Activated CD4-positive, alpha-beta memory T cell treated with anti-CD3 and anti-CD28 coated beads for 36 hours (primary cell): Measurements from ENCODE around the gene MRPL52. TPM values are rescaled to one million over a fixed set of nuclear protein-coding genes. Genes with fewer than 3 reads are reported as not detected.
"Not testable (repeated sequence)": the region's sequence is repeated elsewhere in the genome, so short reads cannot be mapped to it uniquely, and the experiment has no call there.

Experiments used
- CTCF ChIA-PET: fragments of 350-600 bp; sonication (Branson Sonifier 250); formaldehyde crosslinking; loops from one replicate; lab custom pipeline; 2021; ENCODE audit warnings: antibody characterized with exemption, inconsistent platforms; lab: Charles Lee
- POLR2A ChIA-PET: fragments of 350-600 bp; sonication (Branson Sonifier 250); formaldehyde crosslinking; loops from one replicate; lab custom pipeline; 2021; ENCODE audit warnings: antibody characterized with exemption; lab: Charles Lee
- DNase-seq: peaks from one replicate; pipeline ENCODE4 v3.0.0-alpha.2; 2020
- H3K27ac Mint-ChIP-seq: one replicate; pipeline ENCODE4 v1.8.0; 2021; ENCODE audit warnings: mixed read lengths
- H3K27me3 Mint-ChIP-seq: one replicate; pipeline ENCODE4 v1.8.0; 2021; ENCODE audit warnings: mixed read lengths
- H3K36me3 Mint-ChIP-seq: one replicate; pipeline ENCODE4 v1.8.0; 2021; ENCODE audit warnings: mixed read lengths
- H3K4me1 Mint-ChIP-seq: one replicate; pipeline ENCODE4 v1.8.0; 2021; ENCODE audit warnings: low read depth, mixed read lengths
- H3K4me3 Mint-ChIP-seq: one replicate; pipeline ENCODE4 v1.8.0; 2021; ENCODE audit warnings: mild to moderate bottlenecking, mixed read lengths
- H3K9me3 Mint-ChIP-seq: one replicate; pipeline ENCODE4 v1.8.0; 2021; ENCODE audit warnings: mixed read lengths
- intact Hi-C: fragments of 100-400 bp; cut with micrococcal nuclease; formaldehyde crosslinking; loops from one replicate; pipeline ENCODE4 v1.15.1; 2023
- total RNA-seq, 2 experiments: library from RNA; stranded (reverse); gene quantifications; one replicate each; pipeline ENCODE4 v1.2.3, GENCODE V29; 2021

The MRPL52 gene
- total RNA-seq, result 100 to 1,000 TPM; 152 to 156 TPM

DNA sequence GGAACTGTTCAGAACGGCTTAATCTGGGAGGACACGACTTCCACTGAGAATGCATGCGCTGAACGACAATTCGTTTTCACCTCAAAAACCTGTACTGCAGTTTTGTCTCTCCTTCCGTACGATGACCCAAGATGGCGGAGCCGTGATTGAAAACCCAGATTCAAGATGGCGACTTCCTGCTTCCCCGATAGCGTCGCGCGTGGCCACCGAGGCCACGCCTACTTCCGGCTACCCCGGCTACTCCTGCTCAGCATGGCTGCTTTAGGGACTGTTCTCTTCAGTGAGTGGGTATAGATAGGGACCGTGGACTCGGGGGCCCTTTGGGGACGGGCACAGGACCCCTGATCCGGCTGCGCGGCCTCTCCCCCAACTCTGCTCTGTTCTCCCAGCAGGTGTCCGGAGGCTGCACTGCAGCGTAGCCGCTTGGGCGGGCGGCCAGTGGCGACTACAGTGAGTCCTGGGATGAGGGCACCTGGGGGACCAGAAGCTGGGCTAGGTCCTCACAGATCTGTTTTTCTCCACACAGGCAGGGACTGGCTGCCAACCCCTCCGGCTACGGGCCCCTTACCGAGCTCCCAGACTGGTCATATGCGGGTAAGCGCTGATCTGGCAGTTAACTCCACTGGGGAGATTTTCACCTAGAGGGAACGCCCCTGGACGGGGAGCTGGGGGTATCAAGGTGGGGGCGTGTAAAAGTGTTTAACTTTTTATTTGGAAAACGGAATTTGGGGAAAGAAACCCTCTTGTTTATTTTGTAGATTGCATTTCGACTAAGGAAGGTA is at the start of gene MRPL52:
Gene MRPL52, plus strand, starts transcription at position 227 of the 782 bp plus-strand sequence. Its CDS starts 26 bp downstream, at position 253.
- Mint-ChIP-seq H3K4me3 (peak within 1 kb of the TSS; percentile 95), H3K9me3 (no peaks in the 10 kb centered on the region), H3K27ac (peak within 1 kb of the TSS; percentile 95), H3K36me3 (peaks cover 26% of the 10 kb centered on the region), H3K27me3 (peaks cover 2% of the 10 kb centered on the region), H3K4me1 (peaks cover 26% of the 10 kb centered on the region)
- ChIA-PET POLR2A (interaction anchor here (0.7 to 2.5 kb wide), 11 partner anchors 9 to 272 kb away, joined by 3 to 15 read pairs (median 3); partner anchors contain the start of genes DAD1, LRP10, OXA1L and PRMT5), CTCF (interaction anchor here (0.5 to 14.0 kb wide), 14 partner anchors 9 to 916 kb away, joined by 3 to 228 read pairs (median 4); partner anchors contain the start of genes AJUBA, LRP10 and OXA1L)
- peak; percentile 94 for DNase-seq
- intact Hi-C loops, result loop anchor here (1.0 to 2.0 kb wide), 3 partner anchors 41 to 273 kb away; partner anchors contain the start of genes LRP10 and OXA1L

DNA sequence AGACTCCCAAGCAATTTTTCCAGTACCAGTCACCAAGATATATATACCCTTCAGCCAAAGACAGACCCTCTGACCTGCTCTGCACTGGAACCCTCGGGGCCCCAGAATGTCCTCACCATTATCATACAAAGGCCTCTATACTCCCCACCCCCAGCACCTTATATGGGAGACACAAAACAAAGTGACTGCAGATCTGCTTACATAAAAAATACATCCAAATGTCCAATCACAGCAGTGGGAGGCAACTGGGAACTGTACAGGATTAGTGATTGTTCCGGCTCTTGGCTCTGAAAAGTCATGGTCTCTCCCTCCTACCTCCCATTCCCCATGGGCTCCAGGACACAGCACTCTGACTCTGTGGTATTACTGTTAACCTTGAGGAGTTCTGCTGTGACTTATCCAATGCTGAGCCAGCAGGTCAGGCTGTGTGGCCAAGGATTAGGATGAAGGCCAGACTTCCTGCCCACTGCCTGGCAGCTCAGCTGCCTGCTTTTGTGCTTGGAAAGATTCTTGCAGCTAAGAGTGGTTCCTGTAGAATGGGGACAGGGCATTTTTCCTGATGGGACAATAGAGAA is 49.5 kb upstream of the MRPL52 start:
- intact Hi-C loops, result no loop called here
- Mint-ChIP-seq H3K4me1 (no peaks in the 10 kb centered on the region), H3K36me3 (no peaks in the 10 kb centered on the region), H3K27ac (no peak overlapping the region), H3K4me3 (no peak overlapping the region), H3K9me3 (no peaks in the 10 kb centered on the region), H3K27me3 (no peaks in the 10 kb centered on the region)
- DNase-seq, result no peak
- ChIA-PET CTCF (interaction anchor here (0.6 kb wide), 1 partner anchor 669 kb away, joined by 3 read pairs; no protein-coding TSS in a partner anchor), POLR2A (no interaction called here)

DNA sequence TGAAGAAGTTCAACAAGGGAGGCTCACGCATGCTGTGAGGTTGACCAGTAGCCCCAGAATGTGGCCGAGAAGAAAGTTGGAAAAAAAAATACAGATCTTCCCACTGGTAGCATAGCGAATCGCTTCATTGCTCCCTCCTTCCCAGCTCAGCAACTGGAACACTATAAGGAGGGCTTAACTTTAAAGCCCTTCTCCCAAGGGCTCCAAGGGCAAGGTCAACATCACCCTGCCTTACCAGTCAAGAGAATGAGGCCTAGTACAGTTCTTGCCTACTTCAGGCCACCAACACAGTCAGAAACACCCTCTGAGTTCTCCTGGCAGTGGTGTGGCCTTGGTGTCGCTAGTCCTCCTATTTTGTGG is 48.8 kb upstream of the MRPL52 start:
- ChIA-PET POLR2A (no interaction called here), CTCF (interaction anchor here (0.6 kb wide), 1 partner anchor 670 kb away, joined by 3 read pairs; no protein-coding TSS in a partner anchor)
- Mint-ChIP-seq H3K36me3 (no peaks in the 10 kb centered on the region), H3K27me3 (no peaks in the 10 kb centered on the region), H3K9me3 (no peaks in the 10 kb centered on the region), H3K4me1 (no peaks in the 10 kb centered on the region), H3K27ac (no peak overlapping the region), H3K4me3 (no peak overlapping the region)
- intact Hi-C loops, result no loop called here
- DNase-seq, result no peak

DNA sequence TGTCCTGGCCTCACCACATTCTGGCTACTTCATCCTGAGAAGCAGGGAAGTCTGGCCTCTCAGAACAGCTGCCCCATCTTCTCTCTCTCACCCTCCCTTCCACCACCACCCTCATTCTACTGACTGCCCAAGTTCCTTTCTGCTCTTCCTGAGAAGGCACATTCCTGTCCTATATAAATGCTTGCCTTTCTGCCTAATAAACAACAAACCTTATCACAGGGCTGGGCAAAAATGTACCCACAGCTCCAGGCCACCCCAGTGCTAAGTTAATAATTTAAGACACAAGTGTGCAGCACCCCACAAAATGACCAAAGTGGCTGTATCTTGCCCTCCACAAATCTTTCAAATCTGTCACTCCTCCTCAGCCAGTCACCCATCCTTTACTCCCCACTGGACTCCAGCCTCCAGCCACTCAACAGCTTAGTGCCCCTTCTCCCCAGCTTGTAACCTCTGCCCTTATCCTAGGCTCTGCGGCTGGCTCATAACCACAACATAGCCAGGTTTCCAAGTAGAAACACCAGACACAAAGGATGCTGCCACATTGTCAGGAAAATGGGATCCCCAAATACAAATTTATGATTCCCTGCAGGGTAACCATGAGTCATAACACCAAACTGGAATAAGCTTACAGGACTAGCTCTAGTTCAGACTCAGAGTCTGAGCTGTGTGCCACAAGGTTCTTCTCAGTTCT is 48.2 kb upstream of the MRPL52 start:
- Mint-ChIP-seq H3K4me1 (no peaks in the 10 kb centered on the region), H3K4me3 (no peak overlapping the region), H3K27me3 (no peaks in the 10 kb centered on the region), H3K27ac (no peak overlapping the region), H3K9me3 (no peaks in the 10 kb centered on the region), H3K36me3 (no peaks in the 10 kb centered on the region)
- CTCF ChIA-PET, result interaction anchor here (1.0 kb wide), 1 partner anchor 211 kb away, joined by 3 read pairs; no protein-coding TSS in a partner anchor
- intact Hi-C loops, result no loop called here
- DNase-seq, result no peak
- POLR2A ChIA-PET, result no interaction called here

DNA sequence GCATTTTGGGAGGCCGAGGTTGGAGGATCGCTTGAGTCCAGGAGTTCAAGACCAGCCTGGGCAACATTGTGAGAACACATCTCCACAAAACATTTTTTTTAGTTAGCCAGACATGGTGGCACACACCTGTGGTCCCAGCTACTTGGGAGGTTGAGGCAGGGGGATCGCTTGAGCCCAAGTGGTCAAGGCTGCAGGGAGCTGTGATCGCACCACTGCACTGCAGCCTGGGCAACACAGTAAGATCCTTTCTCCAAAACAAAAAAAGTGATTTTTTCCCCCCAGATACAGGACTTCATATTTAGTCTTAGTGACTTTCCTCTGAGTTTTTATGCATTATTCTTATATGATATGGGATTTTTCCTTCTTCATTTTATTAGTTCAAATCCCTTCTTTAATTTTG is 43.0 kb upstream of the MRPL52 start:
- H3K4me1 Mint-ChIP-seq, result peaks cover 2% of the 10 kb centered on the region
- no peaks in the 10 kb centered on the region for H3K36me3 Mint-ChIP-seq

DNA sequence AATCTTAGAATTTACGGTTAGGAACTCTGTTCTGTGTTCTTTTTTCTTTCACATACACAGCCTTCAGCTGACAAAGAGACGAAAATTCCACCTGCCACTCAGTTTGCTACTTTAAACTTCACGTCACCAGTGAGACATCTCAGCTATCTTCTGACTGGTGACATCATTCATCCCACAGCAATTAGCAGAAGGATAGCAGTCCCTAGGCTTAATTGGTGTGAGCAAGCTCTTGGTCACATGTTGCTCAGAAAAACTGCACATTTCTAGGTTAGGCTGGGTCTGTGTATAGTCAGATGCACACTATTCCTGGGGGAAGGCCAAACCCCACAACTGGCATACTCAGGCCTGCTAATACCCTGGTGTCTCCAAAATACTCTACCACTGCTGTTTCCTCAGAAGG is 38.4 kb upstream of the MRPL52 start:
- H3K4me1 Mint-ChIP-seq, result peaks cover 2% of the 10 kb centered on the region
- intact Hi-C loops, result no loop called here
- H3K36me3 Mint-ChIP-seq, result no peaks in the 10 kb centered on the region
- no peak overlapping the region for H3K4me3 Mint-ChIP-seq
- ChIA-PET CTCF (interaction anchor here (0.9 kb wide), 1 partner anchor 219 kb away, joined by 4 read pairs; no protein-coding TSS in a partner anchor), POLR2A (interaction anchor here (0.6 kb wide), 1 partner anchor 158 kb away, joined by 3 read pairs; no protein-coding TSS in a partner anchor)
- DNase-seq, result no peak
- H3K9me3 Mint-ChIP-seq, result no peaks in the 10 kb centered on the region
- no peak overlapping the region for H3K27ac Mint-ChIP-seq
- peaks cover 3% of the 10 kb centered on the region for H3K27me3 Mint-ChIP-seq

More for the DNA sequence above, 43.0 kb upstream of the MRPL52 start:
- Mint-ChIP-seq H3K4me3 (no peak overlapping the region), H3K9me3 (no peaks in the 10 kb centered on the region), H3K27ac (no peak overlapping the region), H3K27me3 (no peaks in the 10 kb centered on the region)
- ChIA-PET POLR2A (no interaction called here), CTCF (interaction anchor here (1.0 kb wide), 1 partner anchor 36 kb away, joined by 3 read pairs; no protein-coding TSS in a partner anchor)
- intact Hi-C loops, result no loop called here
- no peak for DNase-seq

DNA sequence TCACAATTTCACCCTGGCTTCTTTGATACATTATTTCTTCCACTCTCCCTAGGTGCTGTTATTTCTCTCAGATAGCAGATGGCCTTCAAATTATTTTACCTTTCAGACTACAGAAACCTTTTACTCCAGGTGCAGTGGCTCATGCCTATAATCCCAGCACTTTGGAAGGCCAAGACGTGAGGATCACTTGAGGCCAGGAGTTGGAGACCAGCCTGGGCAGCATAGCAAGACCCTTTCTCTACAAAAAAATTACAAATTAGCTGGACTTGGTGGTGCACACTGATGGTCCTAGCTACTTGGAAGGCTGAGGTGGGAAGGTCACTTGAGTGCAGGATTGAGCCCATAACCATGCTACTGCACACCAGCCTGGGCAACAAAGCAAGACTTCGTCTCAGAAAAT is 37.5 kb upstream of the MRPL52 start:
- ChIA-PET CTCF (interaction anchor here (0.9 kb wide), 1 partner anchor 220 kb away, joined by 4 read pairs; no protein-coding TSS in a partner anchor), POLR2A (no interaction called here)
- H3K27ac Mint-ChIP-seq, result no peak overlapping the region

DNA sequence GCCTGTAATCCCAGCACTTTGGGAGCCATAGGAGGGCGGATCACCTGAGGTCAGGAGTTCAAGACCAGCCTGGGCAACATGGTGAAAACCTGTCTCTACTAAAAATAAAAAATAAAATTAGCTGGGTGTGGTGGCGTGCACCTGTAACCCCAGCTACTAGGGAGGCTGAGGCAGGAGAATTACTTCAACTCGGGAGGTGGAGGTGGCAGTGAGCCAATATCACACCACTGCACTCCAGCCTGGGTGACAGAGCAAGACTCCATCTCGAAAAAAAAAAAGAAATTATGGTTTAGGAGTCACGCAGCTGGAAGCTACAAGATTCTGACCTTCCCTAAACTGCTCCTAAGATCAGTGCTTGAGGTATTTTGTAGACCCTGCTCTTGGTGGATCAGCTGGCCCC is 36.1 kb upstream of the MRPL52 start:
- CTCF ChIA-PET, result interaction anchor here (1.2 kb wide), 1 partner anchor 10 kb away, joined by 5 read pairs; no protein-coding TSS in a partner anchor
- intact Hi-C loops, H3K27ac Mint-ChIP-seq: not testable (repeated sequence)

More for the DNA sequence above, 37.5 kb upstream of the MRPL52 start:
- DNase-seq, result no peak
- Mint-ChIP-seq H3K36me3 (no peaks in the 10 kb centered on the region), H3K27me3 (peaks cover 3% of the 10 kb centered on the region), H3K9me3 (no peaks in the 10 kb centered on the region), H3K4me1 (peaks cover 2% of the 10 kb centered on the region), H3K4me3 (no peak overlapping the region)
- intact Hi-C loops, result no loop called here

DNA sequence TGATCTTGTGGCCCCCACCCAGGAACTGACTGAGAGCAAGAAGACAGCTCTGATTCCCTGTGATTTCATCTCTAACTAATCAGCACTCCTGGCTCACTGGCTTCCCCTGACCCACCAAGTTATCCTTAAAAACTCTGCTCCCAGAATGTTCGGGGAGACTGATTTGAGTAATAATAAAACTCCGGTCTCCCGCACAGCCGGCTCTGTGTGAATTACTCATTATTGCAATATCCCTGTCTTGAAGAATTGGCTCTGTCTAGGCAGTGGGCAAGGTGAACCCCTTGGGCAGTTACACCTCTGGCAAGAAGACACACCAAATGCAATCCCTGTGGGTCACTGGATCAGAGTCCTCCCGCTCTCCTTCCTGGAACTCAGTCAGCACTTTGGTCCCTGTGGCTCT is 35.7 kb upstream of the MRPL52 start:
- Mint-ChIP-seq H3K27me3 (peaks cover 7% of the 10 kb centered on the region), H3K4me1 (peaks cover 2% of the 10 kb centered on the region), H3K36me3 (no peaks in the 10 kb centered on the region), H3K9me3 (no peaks in the 10 kb centered on the region), H3K27ac (no peak overlapping the region), H3K4me3 (no peak overlapping the region)
- no peak for DNase-seq
- ChIA-PET POLR2A (no interaction called here), CTCF (interaction anchor here (1.2 kb wide), 1 partner anchor 9 kb away, joined by 5 read pairs; no protein-coding TSS in a partner anchor)
- intact Hi-C loops, result no loop called here

More for the DNA sequence above, 36.1 kb upstream of the MRPL52 start:
- H3K9me3 Mint-ChIP-seq, DNase-seq, POLR2A ChIA-PET, H3K27me3 Mint-ChIP-seq, H3K4me1 Mint-ChIP-seq, H3K4me3 Mint-ChIP-seq, H3K36me3 Mint-ChIP-seq: not testable (repeated sequence)

DNA sequence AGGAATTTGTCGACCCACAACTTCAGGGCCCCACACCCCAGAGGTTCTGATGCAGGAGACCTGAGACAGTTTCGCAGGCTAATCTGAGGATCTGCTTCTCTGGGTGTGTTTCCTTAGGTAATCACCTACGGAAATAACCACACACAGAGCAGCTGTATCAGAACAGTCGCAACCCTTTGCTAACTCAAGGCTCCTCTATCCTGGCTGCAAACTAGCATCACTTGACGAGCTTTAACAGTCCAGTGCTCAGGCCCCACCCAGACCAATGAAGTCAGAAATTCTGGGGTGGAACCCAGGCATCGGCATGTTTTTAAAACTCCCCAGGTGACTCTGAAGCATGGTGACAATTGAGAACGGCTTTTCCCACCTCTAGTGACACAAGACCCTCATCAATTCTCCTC is 35.1 kb upstream of the MRPL52 start:
- ChIA-PET CTCF (no interaction called here), POLR2A (interaction anchor here (0.6 kb wide), 1 partner anchor 92 kb away, joined by 3 read pairs; no protein-coding TSS in a partner anchor)
- Mint-ChIP-seq H3K27ac (no peak overlapping the region), H3K4me1 (peaks cover 2% of the 10 kb centered on the region), H3K9me3 (no peaks in the 10 kb centered on the region), H3K36me3 (no peaks in the 10 kb centered on the region), H3K27me3 (peaks cover 9% of the 10 kb centered on the region), H3K4me3 (no peak overlapping the region)
- intact Hi-C loops, result no loop called here
- no peak for DNase-seq

DNA sequence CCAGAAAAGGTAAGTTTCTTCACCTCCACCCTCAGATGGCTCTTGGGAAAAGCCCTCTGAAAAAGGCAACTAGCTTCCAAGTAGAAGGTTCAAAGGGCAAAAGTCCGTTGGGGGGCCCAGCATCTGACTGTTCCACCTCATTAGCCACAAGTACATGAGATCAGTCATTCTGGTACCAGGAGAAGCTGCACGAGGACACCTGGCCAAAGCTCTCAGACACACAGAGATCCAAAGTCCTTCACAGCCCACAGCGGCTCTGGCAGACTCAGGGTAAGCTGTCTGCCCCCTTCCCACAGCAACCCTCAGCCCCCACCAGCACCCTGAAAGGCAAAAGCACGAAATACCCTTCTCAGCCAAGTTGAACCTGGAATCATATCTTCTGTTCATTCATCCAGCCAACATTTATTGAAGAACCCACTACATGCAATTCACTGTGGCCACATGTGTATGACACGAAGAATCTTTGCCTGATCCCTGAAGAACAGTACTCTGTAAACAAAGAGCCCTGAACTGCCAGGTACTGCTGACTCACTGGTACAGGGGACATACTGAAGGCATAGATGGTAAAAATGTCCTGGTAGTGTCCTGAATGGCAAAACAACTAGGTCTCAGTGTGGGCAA is 33.5 kb upstream of the MRPL52 start:
- POLR2A ChIA-PET, result no interaction called here
- Mint-ChIP-seq H3K4me1 (no peaks in the 10 kb centered on the region), H3K27ac (no peak overlapping the region), H3K4me3 (no peak overlapping the region), H3K27me3 (peaks cover 20% of the 10 kb centered on the region), H3K36me3 (no peaks in the 10 kb centered on the region), H3K9me3 (no peaks in the 10 kb centered on the region)
- CTCF ChIA-PET, result no interaction called here
- DNase-seq, result no peak
- intact Hi-C loops, result no loop called here
